OCI-LY1 (cell line): ENCODE measurements around the gene NDRG4.

Experiments
- EZH2 ChIP-seq: fragments of 200-600 bp; sonication (generic), shearing (Covaris generic); IDR thresholded peaks from 2 replicates; pipeline ENCODE4 v1.8.0; 2017; ENCODE audit warnings: borderline replicate concordance, mixed run types, mild to moderate bottlenecking, antibody characterized with exemption, low read length, moderate library complexity, mixed read lengths
- TF ChIP-seq, protein P1 (sequence below): fragments of 200-600 bp; sonication (generic), shearing (Covaris generic); IDR thresholded peaks from 2 replicates; pipeline ENCODE4 v1.5.1; 2017; ENCODE audit warnings: mild to moderate bottlenecking, antibody characterized with exemption, low read length, moderate library complexity, mixed read lengths

DNA sequence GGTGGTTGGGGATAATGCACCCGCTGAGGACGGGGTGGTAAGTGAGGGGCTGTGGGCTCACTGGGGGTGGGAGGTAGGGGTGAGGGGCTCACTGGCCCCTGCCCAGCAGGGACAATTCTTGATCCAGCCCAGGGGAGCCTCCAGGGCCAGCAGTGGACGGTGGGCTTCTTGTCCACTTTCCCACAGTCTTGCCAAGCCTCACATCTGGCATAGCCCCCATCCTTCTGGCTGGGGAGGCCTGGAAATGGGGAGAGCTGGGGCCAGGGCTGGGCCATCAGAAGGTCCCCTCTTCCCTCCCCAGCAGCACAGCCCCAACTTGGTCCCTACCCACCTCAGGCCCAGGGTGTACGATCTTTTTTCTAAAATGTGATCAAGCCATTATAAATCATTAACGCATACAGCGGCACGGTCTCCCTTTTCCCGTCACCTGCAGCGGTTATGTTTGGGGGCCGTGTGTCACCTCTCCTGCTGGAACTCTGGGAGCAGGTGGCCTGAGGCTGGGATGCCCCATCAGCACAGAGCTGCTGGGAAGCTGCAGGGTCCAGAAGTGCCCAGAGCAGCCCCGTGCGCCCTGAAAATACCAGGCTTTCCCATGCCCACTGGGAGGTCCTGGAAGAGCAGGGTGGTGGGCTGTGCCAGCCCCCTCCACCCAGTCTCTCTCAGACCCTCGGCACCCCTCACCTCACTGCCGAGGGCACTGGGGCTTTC is 8.2 kb downstream of the NDRG4 start:
- TF ChIP-seq EZH2: no peak
- TF ChIP-seq, protein P1, sequence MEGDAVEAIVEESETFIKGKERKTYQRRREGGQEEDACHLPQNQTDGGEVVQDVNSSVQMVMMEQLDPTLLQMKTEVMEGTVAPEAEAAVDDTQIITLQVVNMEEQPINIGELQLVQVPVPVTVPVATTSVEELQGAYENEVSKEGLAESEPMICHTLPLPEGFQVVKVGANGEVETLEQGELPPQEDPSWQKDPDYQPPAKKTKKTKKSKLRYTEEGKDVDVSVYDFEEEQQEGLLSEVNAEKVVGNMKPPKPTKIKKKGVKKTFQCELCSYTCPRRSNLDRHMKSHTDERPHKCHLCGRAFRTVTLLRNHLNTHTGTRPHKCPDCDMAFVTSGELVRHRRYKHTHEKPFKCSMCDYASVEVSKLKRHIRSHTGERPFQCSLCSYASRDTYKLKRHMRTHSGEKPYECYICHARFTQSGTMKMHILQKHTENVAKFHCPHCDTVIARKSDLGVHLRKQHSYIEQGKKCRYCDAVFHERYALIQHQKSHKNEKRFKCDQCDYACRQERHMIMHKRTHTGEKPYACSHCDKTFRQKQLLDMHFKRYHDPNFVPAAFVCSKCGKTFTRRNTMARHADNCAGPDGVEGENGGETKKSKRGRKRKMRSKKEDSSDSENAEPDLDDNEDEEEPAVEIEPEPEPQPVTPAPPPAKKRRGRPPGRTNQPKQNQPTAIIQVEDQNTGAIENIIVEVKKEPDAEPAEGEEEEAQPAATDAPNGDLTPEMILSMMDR: no peak
